HG02678 (cell line): ENCODE data around the gene RPL36.

Source experiments
- ATAC-seq: cut with Tn5 transposase; IDR thresholded peaks from one replicate; pipeline ENCODE4 v1.9.1; 2021; ENCODE audit warnings: mild to moderate bottlenecking, moderate library complexity; ENCODE audit not compliant: unreplicated experiment

RPL36 gene

GRCh38 chr19:5673752-5674151 is 16.3 kb upstream of the RPL36 start:
- ATAC-seq, result no peak

- no peak for ATAC-seq
Measured at GRCh38 chr19:5674714-5675113, 15.4 kb upstream of the RPL36 start.

GRCh38 chr19:5676105-5676771 is 13.9 kb upstream of the RPL36 start:
- no peak for ATAC-seq

GRCh38 chr19:5676772-5677105 is 13.4 kb upstream of the RPL36 start:
- ATAC-seq, result no peak

GRCh38 chr19:5677136-5677535 is 13.0 kb upstream of the RPL36 start:
- ATAC-seq, result no peak

GRCh38 chr19:5677580-5677979 is 12.5 kb upstream of the RPL36 start:
- ATAC-seq, result no peak

- no peak for ATAC-seq
Measured at GRCh38 chr19:5678071-5678718, 11.9 kb upstream of the RPL36 start.

GRCh38 chr19:5679289-5680083 is 10.6 kb upstream of the RPL36 start:
- ATAC-seq, result no peak

- no peak for ATAC-seq
Measured at GRCh38 chr19:5680084-5680436, 10.0 kb upstream of the RPL36 start.

GRCh38 chr19:5680437-5681368 is 9.4 kb upstream of the RPL36 start, which contains the start of the genes HSD11B1L and MICOS13:
Gene HSD11B1L (plus strand): TSS chr19:5681027. CDS start chr19:5684833, 3,806 bp downstream.
Gene MICOS13 (minus strand): TSS chr19:5680516. CDS start chr19:5680486, 30 bp downstream.
- ATAC-seq, result peak; percentile 87

- no peak for ATAC-seq
Measured at GRCh38 chr19:5681391-5682106, 8.5 kb upstream of the RPL36 start.

GRCh38 chr19:5682107-5682482 is 8.0 kb upstream of the RPL36 start:
- ATAC-seq, result no peak

GRCh38 chr19:5683177-5683886 is 6.8 kb upstream of the RPL36 start:
- ATAC-seq, result no peak

- ATAC-seq, result no peak
Measured at GRCh38 chr19:5684694-5685430, 5.2 kb upstream of the RPL36 start.

- no peak for ATAC-seq
Measured at GRCh38 chr19:5686326-5686646, 3.8 kb upstream of the RPL36 start.

- peak; percentile 60 for ATAC-seq
Measured at GRCh38 chr19:5686647-5687359, 3.3 kb upstream of the RPL36 start.

GRCh38 chr19:5687360-5688198 is 2.5 kb upstream of the RPL36 start:
- no peak for ATAC-seq
